ENCODE measurements around the gene EXOSC5. TPM values are rescaled to one million over a fixed set of nuclear protein-coding genes. Genes with fewer than 3 reads are reported as not detected.
"Not testable (repeated sequence)": the region's sequence is repeated elsewhere in the genome, so short reads cannot be mapped to it uniquely, and the experiment has no call there.

The EXOSC5 gene
- total and polyA plus RNA-seq, 9 of the 15 experiments (the other 6 are each of a cell fraction or from before 2014, with no cell fraction given), result 10.9 to 75.5 (median 37.8) TPM

DNA sequence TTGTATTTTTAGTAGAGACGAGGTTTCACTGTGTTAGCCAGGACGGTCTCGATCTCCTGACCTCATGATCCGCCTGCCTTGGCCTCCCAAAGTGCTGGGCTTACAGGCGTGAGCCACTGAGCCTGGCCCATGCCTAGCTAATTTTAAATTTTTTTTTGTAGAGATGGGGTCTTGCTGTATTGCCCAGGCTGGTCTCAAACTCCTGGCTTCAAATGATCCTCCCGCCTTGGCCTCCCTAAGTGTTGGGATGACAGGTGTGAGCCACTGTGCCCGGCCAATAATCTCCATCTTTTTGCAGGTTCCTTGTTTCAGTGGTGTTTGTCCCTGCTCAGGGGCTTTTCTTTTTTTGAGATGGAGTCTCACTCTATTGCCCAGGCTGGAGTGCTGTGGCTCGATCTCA is 15.6 kb downstream of the EXOSC5 start:
- H3K9me3 ChIP-seq (replicated peaks; ENCODE audit: control insufficient read depth, insufficient read depth, low read depth, low read length); intact Hi-C loops (cut with micrococcal nuclease); H3K9me1 ChIP-seq (ENCODE audit: control insufficient read depth, insufficient read depth, low read length); DNase-seq (ENCODE audit: extremely low read depth in 1 of 4, low spot score in 3 of 4); H3K27ac ChIP-seq (ENCODE audit: extremely low read depth, low read depth, low read length); H3K9ac ChIP-seq (ENCODE audit: insufficient read depth in 1 of 2, low read depth in 2 of 2, low read length in 2 of 2); ATAC-seq; H3K4me3 ChIP-seq; H3K79me2 ChIP-seq (ENCODE audit: control insufficient read depth, insufficient read depth, low read length); H2AFZ ChIP-seq (ENCODE audit: low read depth, low read length); BruUV-seq (replicated peaks); in situ Hi-C loops (cut with MboI); H3K4me2 ChIP-seq (ENCODE audit: insufficient read depth, low read length); H3K27me3 ChIP-seq (ENCODE audit: control insufficient read depth in 2 of 2, insufficient read depth in 2 of 2, low read length in 2 of 2); FAIRE-seq; H3K36me3 ChIP-seq (ENCODE audit: control insufficient read depth, insufficient read depth, low read length); H4K20me1 ChIP-seq (replicated peaks; ENCODE audit: control insufficient read depth, insufficient read depth, low read length); CTCF ChIA-PET (ENCODE audit: low intra/inter-chr PET ratio): not testable (repeated sequence)
- POLR2A ChIA-PET, result interaction anchor here (0.8 to 1.6 kb wide), 3 partner anchors 12 to 17 kb away, joined by 3 to 7 read pairs (median 4); partner anchors contain the start of gene B9D2
- H3K4me1 ChIP-seq (replicated peaks in 1 of 2; ENCODE audit: control insufficient read depth in 2 of 2, insufficient read depth in 2 of 2, low read length in 2 of 2), result peaks cover 0 to 14% of the 10 kb centered on the region in 2 experiments; a peak in 3 of 5 replicates
- 91% methylated on average over 7 of the region's 8 CpGs for WGBS (ENCODE audit: insufficient coverage, low coverage, missing lambda C conversion rate)
- TF ChIP-seq ZNF121 (CRISPR knock-in tag; conservative IDR thresholded peaks at IDR 0.05), result peak; percentile 78

DNA sequence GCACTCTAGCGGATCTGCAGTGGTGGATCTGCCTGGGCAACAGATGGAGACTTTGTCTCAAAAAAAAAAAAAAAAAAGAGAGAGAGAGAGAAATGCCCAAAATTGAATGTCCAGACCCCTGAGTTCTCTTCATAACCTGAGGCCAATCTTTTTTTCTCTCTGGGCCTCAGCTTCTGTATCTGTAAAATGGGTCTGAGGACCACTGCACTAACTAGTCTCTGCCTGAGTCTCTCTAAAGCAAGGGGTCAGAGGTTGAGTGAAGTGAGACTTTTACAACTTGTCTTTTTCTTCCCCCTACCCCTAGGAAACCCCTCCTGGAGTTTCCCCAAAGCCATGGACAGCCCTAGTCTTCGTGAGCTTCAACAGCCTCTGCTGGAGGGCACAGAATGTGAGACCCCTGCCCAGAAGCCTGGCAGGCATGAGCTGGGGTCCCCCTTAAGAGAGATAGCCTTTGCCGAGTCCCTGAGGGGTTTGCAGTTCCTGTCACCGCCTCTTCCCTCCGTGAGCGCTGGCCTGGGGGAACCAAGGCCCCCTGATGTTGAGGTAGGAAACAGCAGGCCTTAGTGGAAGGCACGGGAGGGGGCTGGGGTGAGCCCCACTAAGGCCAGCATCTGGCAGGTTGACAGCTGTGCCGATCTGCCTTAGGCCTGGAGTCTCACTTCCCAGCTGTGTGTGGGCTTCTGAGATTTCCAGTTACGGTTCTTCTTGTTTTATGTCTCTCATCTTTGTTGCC is 19.0 kb downstream of the EXOSC5 start:
- H3K9me3 ChIP-seq (replicated peaks; ENCODE audit: control insufficient read depth, insufficient read depth, low read depth, low read length), result no peaks in the 10 kb centered on the region
- no peak overlapping the region for H2AFZ ChIP-seq (ENCODE audit: low read depth, low read length)
- H3K79me2 ChIP-seq (ENCODE audit: control insufficient read depth, insufficient read depth, low read length), result peaks cover 2% of the 10 kb centered on the region; the same call in 1 of the 3 replicates
- no peak overlapping the region for H3K4me3 ChIP-seq
- POLR2A ChIA-PET, result interaction anchor here (0.7 to 1.7 kb wide), 2 partner anchors 9 to 11 kb away, joined by 3 to 8 read pairs; no protein-coding TSS in a partner anchor
- H4K20me1 ChIP-seq (replicated peaks; ENCODE audit: control insufficient read depth, insufficient read depth, low read length), result no peaks in the 10 kb centered on the region
- H3K4me2 ChIP-seq (ENCODE audit: insufficient read depth, low read length), result no peak overlapping the region
- no peaks in the 10 kb centered on the region for H3K27me3 ChIP-seq (ENCODE audit: control insufficient read depth in 2 of 2, insufficient read depth in 2 of 2, low read length in 2 of 2)
- CTCF ChIA-PET (ENCODE audit: low intra/inter-chr PET ratio), result no interaction called here
- no peaks in the 10 kb centered on the region for H3K9me1 ChIP-seq (ENCODE audit: control insufficient read depth, insufficient read depth, low read length)
- peak in 3 of 4 experiments; percentile 31 to 52 (median 39) for DNase-seq (ENCODE audit: extremely low read depth in 1 of 4, low spot score in 3 of 4)
- TF ChIP-seq RBM25 (IDR thresholded peaks at IDR 0.05; ENCODE audit: low read depth, low read length, severe bottlenecking) (peak; percentile 74), TAF1 (IDR thresholded peaks at IDR 0.05; ENCODE audit: control insufficient read depth, extremely low read depth, insufficient read depth, low read length, severe bottlenecking) (no peak), KDM1A (IDR thresholded peaks at IDR 0.05) (peak in 1 of 2 experiments; percentile 21; a peak in 1 of 4 replicates), BCOR (IDR thresholded peaks at IDR 0.05) (peak; percentile 25; the same call in 1 of the 2 replicates)
- TF ChIP-seq, protein P1, sequence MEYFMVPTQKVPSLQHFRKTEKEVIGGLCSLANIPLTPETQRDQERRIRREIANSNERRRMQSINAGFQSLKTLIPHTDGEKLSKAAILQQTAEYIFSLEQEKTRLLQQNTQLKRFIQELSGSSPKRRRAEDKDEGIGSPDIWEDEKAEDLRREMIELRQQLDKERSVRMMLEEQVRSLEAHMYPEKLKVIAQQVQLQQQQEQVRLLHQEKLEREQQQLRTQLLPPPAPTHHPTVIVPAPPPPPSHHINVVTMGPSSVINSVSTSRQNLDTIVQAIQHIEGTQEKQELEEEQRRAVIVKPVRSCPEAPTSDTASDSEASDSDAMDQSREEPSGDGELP (CRISPR knock-in tag; IDR thresholded peaks at IDR 0.05; ENCODE audit: borderline replicate concordance), result peak; percentile 31; the same call in 1 of the 2 replicates
- TF ChIP-seq, protein P2, sequence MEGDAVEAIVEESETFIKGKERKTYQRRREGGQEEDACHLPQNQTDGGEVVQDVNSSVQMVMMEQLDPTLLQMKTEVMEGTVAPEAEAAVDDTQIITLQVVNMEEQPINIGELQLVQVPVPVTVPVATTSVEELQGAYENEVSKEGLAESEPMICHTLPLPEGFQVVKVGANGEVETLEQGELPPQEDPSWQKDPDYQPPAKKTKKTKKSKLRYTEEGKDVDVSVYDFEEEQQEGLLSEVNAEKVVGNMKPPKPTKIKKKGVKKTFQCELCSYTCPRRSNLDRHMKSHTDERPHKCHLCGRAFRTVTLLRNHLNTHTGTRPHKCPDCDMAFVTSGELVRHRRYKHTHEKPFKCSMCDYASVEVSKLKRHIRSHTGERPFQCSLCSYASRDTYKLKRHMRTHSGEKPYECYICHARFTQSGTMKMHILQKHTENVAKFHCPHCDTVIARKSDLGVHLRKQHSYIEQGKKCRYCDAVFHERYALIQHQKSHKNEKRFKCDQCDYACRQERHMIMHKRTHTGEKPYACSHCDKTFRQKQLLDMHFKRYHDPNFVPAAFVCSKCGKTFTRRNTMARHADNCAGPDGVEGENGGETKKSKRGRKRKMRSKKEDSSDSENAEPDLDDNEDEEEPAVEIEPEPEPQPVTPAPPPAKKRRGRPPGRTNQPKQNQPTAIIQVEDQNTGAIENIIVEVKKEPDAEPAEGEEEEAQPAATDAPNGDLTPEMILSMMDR (IDR thresholded peaks at IDR 0.05 in 2 of 3, conservative IDR thresholded peaks at IDR 0.05 in 1 of 3; ENCODE audit: insufficient read depth in 2 of 3, low read depth in 1 of 3, low read length in 3 of 3), result peak in 2 of 3 experiments; percentile 59 to 98; a peak in 4 of 6 replicates
- TF ChIP-seq, protein P3, sequence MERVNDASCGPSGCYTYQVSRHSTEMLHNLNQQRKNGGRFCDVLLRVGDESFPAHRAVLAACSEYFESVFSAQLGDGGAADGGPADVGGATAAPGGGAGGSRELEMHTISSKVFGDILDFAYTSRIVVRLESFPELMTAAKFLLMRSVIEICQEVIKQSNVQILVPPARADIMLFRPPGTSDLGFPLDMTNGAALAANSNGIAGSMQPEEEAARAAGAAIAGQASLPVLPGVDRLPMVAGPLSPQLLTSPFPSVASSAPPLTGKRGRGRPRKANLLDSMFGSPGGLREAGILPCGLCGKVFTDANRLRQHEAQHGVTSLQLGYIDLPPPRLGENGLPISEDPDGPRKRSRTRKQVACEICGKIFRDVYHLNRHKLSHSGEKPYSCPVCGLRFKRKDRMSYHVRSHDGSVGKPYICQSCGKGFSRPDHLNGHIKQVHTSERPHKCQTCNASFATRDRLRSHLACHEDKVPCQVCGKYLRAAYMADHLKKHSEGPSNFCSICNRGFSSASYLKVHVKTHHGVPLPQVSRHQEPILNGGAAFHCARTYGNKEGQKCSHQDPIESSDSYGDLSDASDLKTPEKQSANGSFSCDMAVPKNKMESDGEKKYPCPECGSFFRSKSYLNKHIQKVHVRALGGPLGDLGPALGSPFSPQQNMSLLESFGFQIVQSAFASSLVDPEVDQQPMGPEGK (CRISPR knock-in tag; IDR thresholded peaks at IDR 0.05; ENCODE audit: borderline replicate concordance), result no peak
- BruUV-seq (replicated peaks), result no TSS peak
- 0 out of 3 replicates have a peak, but pooled peaks cover 3% of the 10 kb centered on the region for H3K36me3 ChIP-seq (ENCODE audit: control insufficient read depth, insufficient read depth, low read length)
- peaks cover 0 to 16% of the 10 kb centered on the region in 2 experiments; a peak in 3 of 5 replicates for H3K4me1 ChIP-seq (replicated peaks in 1 of 2; ENCODE audit: control insufficient read depth in 2 of 2, insufficient read depth in 2 of 2, low read length in 2 of 2)
- peak; percentile 85 for ATAC-seq
- H3K9ac ChIP-seq (ENCODE audit: insufficient read depth in 1 of 2, low read depth in 2 of 2, low read length in 2 of 2), result 0 out of 4 replicates have a peak overlapping the region, but pooled peaks of 1 of the 2 experiments have one; percentile 10
- intact Hi-C loops (cut with micrococcal nuclease), result no loop called here
- no peak overlapping the region for H3K27ac ChIP-seq (ENCODE audit: extremely low read depth, low read depth, low read length)
- WGBS (ENCODE audit: insufficient coverage, low coverage, missing lambda C conversion rate), result 60% methylated on average over 8 of the region's 9 CpGs
- FAIRE-seq, result no peak
- in situ Hi-C loops (cut with MboI), result no loop called here
